Spleen (tissue), 7 donors: ENCODE results near the gene PHC2.

Source experiments
- CTCF ChIP-seq, 11 experiments: fragments of 200-600 bp in 7 of 11; fragments of 450-650 bp in 4 of 11; sonication (generic) in 4 of 11; IDR thresholded peaks in 8 of 11; conservative IDR thresholded peaks in 3 of 11; 1 replicate in 7 of 11; 2 replicates in 4 of 11; pipeline versions ENCODE4 v1.4.0 to v1.8.0; 2016 to 2021; ENCODE audit warnings: antibody characterized with exemption in 11 of 11, inconsistent platforms in 4 of 11, mild to moderate bottlenecking in 1 of 11
- POLR2AphosphoS5 ChIP-seq, 3 donors: sonication (generic); formaldehyde crosslinking; IDR thresholded peaks; one replicate each; pipeline ENCODE4 v1.5.1; 2017; ENCODE audit warnings: antibody characterized with exemption in 3 of 3
- donor health status: DM: no; HTN: no; CAD: no; lungs with moderate emphysema.
- donor health status: DM: no; HTN: no; CAD: no.
- donor health status: DM: no; HTN: no; CAD: no.

- no peak for TF ChIP-seq POLR2AphosphoS5 (IDR thresholded peaks at IDR 0.05)
- no peak for TF ChIP-seq CTCF (IDR thresholded peaks at IDR 0.05 in 8 of 11, conservative IDR thresholded peaks at IDR 0.05 in 3 of 11)
These were observed 55.6 kb downstream of the PHC2 start for GRCh38 chr1:33375316-33375715.
